HL-60 (cell line): Measurements from ENCODE around the gene OXSR1.

Source experiments
- DNase-seq, 2 experiments: peaks; one replicate each; pipeline ENCODE4 v3.0.0-alpha.2; 2010 to 2020; ENCODE audit warnings: low read depth in 1 of 2, low spot score in 1 of 2
- H3K27ac ChIP-seq: fragments of 250-450 bp; sonication (Bioruptor Pico); replicated peaks from 2 replicates; pipeline ENCODE4 v1.5.1; 2020; ENCODE audit warnings: mild to moderate bottlenecking, moderate library complexity
- H3K27me3 ChIP-seq: fragments of 250-450 bp; sonication (Bioruptor Pico); 2 replicates; pipeline ENCODE4 v1.5.1; 2021; ENCODE audit warnings: mild to moderate bottlenecking, moderate library complexity; ENCODE audit not compliant: insufficient read depth, poor library complexity, severe bottlenecking
- H3K4me3 ChIP-seq: replicated peaks from 2 replicates; pipeline ENCODE4 v1.5.1; 2011; ENCODE audit warnings: mild to moderate bottlenecking, control low read depth, low read length; ENCODE audit not compliant: insufficient read depth
- CTCF ChIP-seq: IDR thresholded peaks from one replicate; pipeline ENCODE4 v1.5.1; 2011; ENCODE audit warnings: low read length, control low read depth, inconsistent platforms; ENCODE audit not compliant: insufficient read depth
- GABPA ChIP-seq: IDR thresholded peaks from 2 replicates; pipeline ENCODE4 v1.6.1; 2012; ENCODE audit warnings: low read depth
- POLR2AphosphoS5 ChIP-seq: IDR thresholded peaks from 2 replicates; pipeline ENCODE4 v1.6.1; 2012; ENCODE audit warnings: low read depth
- SPI1 ChIP-seq: IDR thresholded peaks from 2 replicates; pipeline ENCODE4 v1.6.1; 2012; ENCODE audit warnings: low read depth, mild to moderate bottlenecking, borderline replicate concordance
- TF ChIP-seq, protein P1 (sequence below): IDR thresholded peaks from 2 replicates; pipeline ENCODE4 v1.6.1; 2012; ENCODE audit warnings: low read depth; ENCODE audit not compliant: insufficient replicate concordance

OXSR1 gene

GRCh38 chr3:38278841-38279240 is 113.5 kb downstream of the OXSR1 start:
- DNase-seq: no peak
- TF ChIP-seq, protein P1, sequence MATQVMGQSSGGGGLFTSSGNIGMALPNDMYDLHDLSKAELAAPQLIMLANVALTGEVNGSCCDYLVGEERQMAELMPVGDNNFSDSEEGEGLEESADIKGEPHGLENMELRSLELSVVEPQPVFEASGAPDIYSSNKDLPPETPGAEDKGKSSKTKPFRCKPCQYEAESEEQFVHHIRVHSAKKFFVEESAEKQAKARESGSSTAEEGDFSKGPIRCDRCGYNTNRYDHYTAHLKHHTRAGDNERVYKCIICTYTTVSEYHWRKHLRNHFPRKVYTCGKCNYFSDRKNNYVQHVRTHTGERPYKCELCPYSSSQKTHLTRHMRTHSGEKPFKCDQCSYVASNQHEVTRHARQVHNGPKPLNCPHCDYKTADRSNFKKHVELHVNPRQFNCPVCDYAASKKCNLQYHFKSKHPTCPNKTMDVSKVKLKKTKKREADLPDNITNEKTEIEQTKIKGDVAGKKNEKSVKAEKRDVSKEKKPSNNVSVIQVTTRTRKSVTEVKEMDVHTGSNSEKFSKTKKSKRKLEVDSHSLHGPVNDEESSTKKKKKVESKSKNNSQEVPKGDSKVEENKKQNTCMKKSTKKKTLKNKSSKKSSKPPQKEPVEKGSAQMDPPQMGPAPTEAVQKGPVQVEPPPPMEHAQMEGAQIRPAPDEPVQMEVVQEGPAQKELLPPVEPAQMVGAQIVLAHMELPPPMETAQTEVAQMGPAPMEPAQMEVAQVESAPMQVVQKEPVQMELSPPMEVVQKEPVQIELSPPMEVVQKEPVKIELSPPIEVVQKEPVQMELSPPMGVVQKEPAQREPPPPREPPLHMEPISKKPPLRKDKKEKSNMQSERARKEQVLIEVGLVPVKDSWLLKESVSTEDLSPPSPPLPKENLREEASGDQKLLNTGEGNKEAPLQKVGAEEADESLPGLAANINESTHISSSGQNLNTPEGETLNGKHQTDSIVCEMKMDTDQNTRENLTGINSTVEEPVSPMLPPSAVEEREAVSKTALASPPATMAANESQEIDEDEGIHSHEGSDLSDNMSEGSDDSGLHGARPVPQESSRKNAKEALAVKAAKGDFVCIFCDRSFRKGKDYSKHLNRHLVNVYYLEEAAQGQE: no peak
- no peak for TF ChIP-seq POLR2AphosphoS5
- TF ChIP-seq SPI1: no peak
- no peak for TF ChIP-seq CTCF
- TF ChIP-seq GABPA: no peak
- H3K4me3 ChIP-seq: no peak overlapping the region
- no peaks in the 10 kb centered on the region for H3K27me3 ChIP-seq
- H3K27ac ChIP-seq: no peak overlapping the region

- no peaks in the 10 kb centered on the region for H3K27me3 ChIP-seq
- TF ChIP-seq, protein P1: no peak
- TF ChIP-seq POLR2AphosphoS5 (no peak), GABPA (no peak), SPI1 (no peak), CTCF (no peak)
- no peak for DNase-seq
- no peak within 1 kb of the TSS for H3K27ac ChIP-seq
- no peak within 1 kb of the TSS for H3K4me3 ChIP-seq
Observed at GRCh38 chr3:38281895-38282686, 116.8 kb downstream of the OXSR1 start, which contains the start of gene SLC22A14. TSS of gene SLC22A14 (plus strand) at chr3:38282294. CDS start at chr3:38306027, 23,733 bp downstream.

DNA sequence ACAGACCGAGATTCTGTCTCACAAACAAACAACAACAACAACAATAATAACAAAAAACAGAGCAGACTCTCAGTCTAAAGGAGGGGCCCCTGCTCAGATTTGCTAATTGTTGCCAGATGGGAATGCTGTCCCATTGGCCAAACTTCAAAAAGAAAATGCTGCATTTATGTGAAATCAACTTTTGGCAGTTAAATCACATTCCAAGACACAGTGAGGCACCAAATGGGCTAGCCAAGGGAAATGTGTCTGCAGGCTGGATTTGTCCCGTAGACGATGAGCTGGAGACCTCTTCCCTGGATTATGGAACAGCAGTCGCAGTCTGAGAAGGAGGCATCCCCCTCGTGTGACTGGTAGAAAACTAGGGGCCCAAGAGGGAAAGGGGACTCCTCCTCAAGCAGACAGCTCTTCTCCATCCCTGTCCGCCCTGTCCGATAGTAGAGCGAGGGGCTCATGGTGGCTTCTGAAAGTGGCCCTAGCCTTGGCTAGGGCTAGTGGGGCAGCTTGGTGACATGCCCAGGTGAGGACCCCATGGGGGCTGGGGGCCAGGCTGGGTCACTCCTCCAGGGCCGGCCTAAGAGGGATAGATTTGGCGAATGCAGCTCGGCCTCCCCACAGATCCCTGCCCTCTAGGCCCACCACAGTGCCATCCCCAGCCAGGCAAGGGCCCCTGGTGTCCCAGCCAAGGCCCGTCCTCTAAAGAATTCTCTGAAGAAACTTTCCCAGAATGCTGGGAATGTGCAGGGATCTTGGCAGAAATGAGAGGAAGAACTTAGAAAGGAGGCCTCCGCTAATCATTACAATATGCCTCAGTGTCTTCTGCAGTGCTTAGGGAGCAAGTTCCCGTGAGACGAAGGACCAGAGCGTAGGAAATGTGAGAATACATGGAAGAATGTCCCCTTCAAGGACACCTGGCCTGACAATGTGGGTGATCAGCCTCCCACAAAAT is 118.7 kb downstream of the OXSR1 start:
- no peak for DNase-seq
- H3K27me3 ChIP-seq: no peaks in the 10 kb centered on the region
- H3K27ac ChIP-seq: no peak overlapping the region
- H3K4me3 ChIP-seq: no peak overlapping the region
- TF ChIP-seq POLR2AphosphoS5 (no peak), GABPA (no peak), SPI1 (no peak), CTCF (no peak)
- TF ChIP-seq, protein P1: no peak
